ENCODE results near the gene PLEKHJ1. TPM values are rescaled to one million over a fixed set of nuclear protein-coding genes. Genes with fewer than 3 reads are reported as not detected.

PLEKHJ1 gene
- total RNA-seq, 4 donors from 2014 or later: 36.1 to 78.0 (median 62.9) TPM

GRCh38 chr19:2185734-2186070 is 50.4 kb downstream of the PLEKHJ1 start:
- no peaks in the 10 kb centered on the region for H3K27me3 ChIP-seq
- H3K9me3 ChIP-seq: no peaks in the 10 kb centered on the region
- 36% methylated on average over 11 of the region's 11 CpGs for WGBS
- TF ChIP-seq POLR2AphosphoS5 (IDR thresholded peaks at IDR 0.05) (no peak), POLR2A (IDR thresholded peaks at IDR 0.05) (no peak), CTCF (IDR thresholded peaks at IDR 0.05) (no peak), EP300 (IDR thresholded peaks at IDR 0.05) (no peak)
- peak overlapping the region; percentile 74 for H3K27ac ChIP-seq
- peaks cover 32% of the 10 kb centered on the region for H3K4me1 ChIP-seq
- no peak for DNase-seq (ENCODE audit: low spot score in 2 of 2)
- peaks cover 62% of the 10 kb centered on the region for H3K36me3 ChIP-seq
- H3K4me3 ChIP-seq: peak overlapping the region; percentile 16

- 91% methylated on average over 17 of the region's 22 CpGs for WGBS
- Histone ChIP-seq H3K4me1 (peaks cover 32% of the 10 kb centered on the region), H3K9me3 (no peaks in the 10 kb centered on the region), H3K27ac (no peak overlapping the region), H3K27me3 (no peaks in the 10 kb centered on the region), H3K4me3 (no peak overlapping the region), H3K36me3 (peaks cover 52% of the 10 kb centered on the region)
- TF ChIP-seq POLR2A (IDR thresholded peaks at IDR 0.05) (no peak), POLR2AphosphoS5 (IDR thresholded peaks at IDR 0.05) (no peak), EP300 (IDR thresholded peaks at IDR 0.05) (no peak), CTCF (IDR thresholded peaks at IDR 0.05) (no peak)
- DNase-seq (ENCODE audit: low spot score in 2 of 2): no peak
These were observed 51.6 kb downstream of the PLEKHJ1 start for GRCh38 chr19:2184422-2184975.

Other genes with a start within 250 kb of the PLEKHJ1 start
- 100 to 1,000 TPM in 1 of 4 donors, 10 to 100 TPM in 3; 83.0 to 101 (median 90.3) TPM for gene BTBD2, start 220.6 kb downstream of the PLEKHJ1 start, total RNA-seq
- gene MKNK2, start 185.1 kb downstream of the PLEKHJ1 start, total RNA-seq: 100 to 1,000 TPM; 209 to 249 (median 219) TPM
- 10 to 100 TPM; 23.7 to 29.4 (median 28.1) TPM for gene MOB3A, start 140.0 kb downstream of the PLEKHJ1 start, total RNA-seq
- 1 to 10 TPM; 2.1 to 8.1 (median 6.4) TPM for gene IZUMO4, start 139.4 kb downstream of the PLEKHJ1 start, total RNA-seq
- gene AP3D1, start 84.8 kb downstream of the PLEKHJ1 start, total RNA-seq: 10 to 100 TPM; 65.4 to 99.4 (median 85.4) TPM
- gene DOT1L, start 72.4 kb downstream of the PLEKHJ1 start, total RNA-seq: 10 to 100 TPM; 21.6 to 36.8 (median 25.7) TPM
- gene SF3A2, start 495 bp upstream of the PLEKHJ1 start, total RNA-seq: 100 to 1,000 TPM in 1 of 4 donors, 10 to 100 TPM in 3; 48.0 to 103 (median 64.8) TPM
- 1 to 10 TPM; 1.7 to 4.3 (median 3.0) TPM for gene AMH, start 13.0 kb upstream of the PLEKHJ1 start, total RNA-seq
- gene JSRP1, start 20.1 kb upstream of the PLEKHJ1 start, total RNA-seq: not detected
- gene PEAK3, start 45.8 kb upstream of the PLEKHJ1 start, total RNA-seq: 1 to 10 TPM in 1 of 4 donors, under 1 TPM in 1, not detected in 2; 0.55 to 1.4 TPM
- gene LINGO3, start 71.8 kb upstream of the PLEKHJ1 start, total RNA-seq: not detected
- 100 to 1,000 TPM in 1 of 4 donors, 10 to 100 TPM in 3; 71.2 to 106 (median 87.5) TPM for gene LSM7, start 92.3 kb upstream of the PLEKHJ1 start, total RNA-seq
- gene SPPL2B, start 92.4 kb upstream of the PLEKHJ1 start, total RNA-seq: 10 to 100 TPM; 46.8 to 97.6 (median 59.6) TPM
- not detected for gene TMPRSS9, start 123.9 kb upstream of the PLEKHJ1 start, total RNA-seq
- 10 to 100 TPM; 22.1 to 48.6 (median 46.6) TPM for gene TIMM13, start 191.3 kb upstream of the PLEKHJ1 start, total RNA-seq
- gene LMNB2, start 220.6 kb upstream of the PLEKHJ1 start, total RNA-seq: 10 to 100 TPM; 17.1 to 26.8 (median 24.7) TPM
- 100 to 1,000 TPM in 1 of 4 donors, 10 to 100 TPM in 3; 52.5 to 134 (median 68.7) TPM for gene GADD45B, start 239.8 kb upstream of the PLEKHJ1 start, total RNA-seq

Measured in suprapubic skin (tissue), 4 donors.